Endodermal cell (in vitro differentiated cells): ENCODE results near the gene PRR14L. TPM values are rescaled to one million over a fixed set of nuclear protein-coding genes. Genes with fewer than 3 reads are reported as not detected.

Experiments
- DNase-seq: peaks from one replicate; pipeline ENCODE4 v3.0.0-alpha.2; 2017
- H3K27ac ChIP-seq: 2 replicates; pipeline ENCODE4 v1.5.1; 2013; ENCODE audit warnings: mild to moderate bottlenecking, low read depth, low read length, moderate library complexity
- H3K27me3 ChIP-seq: 2 replicates; pipeline ENCODE4 v1.6.1; 2013; ENCODE audit warnings: mild to moderate bottlenecking, low read length, moderate library complexity; ENCODE audit not compliant: insufficient read depth, control insufficient read depth, poor library complexity, severe bottlenecking
- H3K36me3 ChIP-seq: 2 replicates; pipeline ENCODE4 v1.7.0; 2013; ENCODE audit warnings: mild to moderate bottlenecking, low read length, moderate library complexity; ENCODE audit not compliant: control insufficient read depth, insufficient read depth
- H3K4me1 ChIP-seq: one replicate; pipeline ENCODE4 v1.7.0; 2013; ENCODE audit warnings: low read length; ENCODE audit not compliant: control insufficient read depth, insufficient read depth
- H3K4me3 ChIP-seq: 2 replicates; pipeline ENCODE4 v1.5.1; 2013; ENCODE audit warnings: mild to moderate bottlenecking, low read length, moderate library complexity
- H3K9ac ChIP-seq: 2 replicates; pipeline ENCODE4 v1.6.1; 2013; ENCODE audit warnings: mild to moderate bottlenecking, low read length, moderate library complexity; ENCODE audit not compliant: poor library complexity, severe bottlenecking; ENCODE audit errors: extremely low read depth
- H3K9me3 ChIP-seq: 2 replicates; pipeline ENCODE4 v1.6.1; 2013; ENCODE audit warnings: mild to moderate bottlenecking, low read length, moderate library complexity; ENCODE audit not compliant: control insufficient read depth
- H3K27ac Mint-ChIP-seq: 2 replicates; pipeline ENCODE4 v1.8.0; 2020; ENCODE audit warnings: mixed read lengths
- H3K27me3 Mint-ChIP-seq: 2 replicates; pipeline ENCODE4 v1.8.0; 2021; ENCODE audit warnings: mild to moderate bottlenecking, mixed read lengths; ENCODE audit not compliant: insufficient read depth
- H3K36me3 Mint-ChIP-seq: 2 replicates; pipeline ENCODE4 v1.8.0; 2020; ENCODE audit warnings: low read depth, mixed read lengths
- H3K4me1 Mint-ChIP-seq: 2 replicates; pipeline ENCODE4 v1.8.0; 2020; ENCODE audit warnings: mixed read lengths
- H3K4me3 Mint-ChIP-seq: 2 replicates; pipeline ENCODE4 v1.8.0; 2020; ENCODE audit warnings: mild to moderate bottlenecking, moderate library complexity, mixed read lengths
- H3K9me3 Mint-ChIP-seq: 2 replicates; pipeline ENCODE4 v1.8.0; 2020; ENCODE audit warnings: mild to moderate bottlenecking, mixed read lengths
- CTCF ChIP-seq: fragments of 200-600 bp; sonication (generic); conservative IDR thresholded peaks from 2 replicates; pipeline ENCODE4 v1.5.0; 2021; ENCODE audit warnings: antibody characterized with exemption, mild to moderate bottlenecking
- WGBS, 2 experiments: methylation state at CpG; one replicate each; pipeline versions ENCODE4 v1.1.5 to v1.1.7; 2013; ENCODE audit warnings: missing lambda C conversion rate in 2 of 2, mixed read lengths in 1 of 2; ENCODE audit not compliant: insufficient coverage in 1 of 2, insufficient read length in 1 of 2; 5-methylcytosine and 5-hydroxymethylcytosine counted together
- total RNA-seq, 2 donors: library from RNA; stranded (reverse); fragmentation: NEBNext Ultra II Directional in 1 of 2; extraction: Animal tissue kit (Norgen Biotek cat#: 25700) in 1 of 2; gene quantifications; 2 replicates in 1 of 2; 3 replicates in 1 of 2; pipeline ENCODE4 v1.2.1, GENCODE V29; 2021

The PRR14L gene
- total RNA-seq, 2 donors from 2014 or later = 105 to 131 TPM

GRCh38 chr22:31652911-31653684 is 96.8 kb downstream of the PRR14L start:
- Histone ChIP-seq H3K36me3 (peaks cover 18% of the 10 kb centered on the region), H3K27me3 (no peaks in the 10 kb centered on the region), H3K4me3 (no peak overlapping the region), H3K9me3 (no peaks in the 10 kb centered on the region), H3K9ac (no peak overlapping the region), H3K4me1 (no peaks in the 10 kb centered on the region), H3K27ac (no peak overlapping the region)
- 79 to 90% methylated on average over 4 to 9 of the region's 9 CpGs for WGBS, 2 experiments
- no peaks in the 10 kb centered on the region for H3K4me1 Mint-ChIP-seq
- no peak for TF ChIP-seq CTCF
- H3K9me3 Mint-ChIP-seq = no peaks in the 10 kb centered on the region
- no peak overlapping the region for H3K27ac Mint-ChIP-seq
- H3K4me3 Mint-ChIP-seq = no peak overlapping the region
- no peaks in the 10 kb centered on the region for H3K27me3 Mint-ChIP-seq
- no peak for DNase-seq
- H3K36me3 Mint-ChIP-seq = peaks cover 25% of the 10 kb centered on the region

- no peaks in the 10 kb centered on the region for H3K9me3 ChIP-seq
- no peak overlapping the region for H3K4me3 ChIP-seq
- H3K36me3 ChIP-seq = peaks cover 25% of the 10 kb centered on the region
- no peaks in the 10 kb centered on the region for H3K4me1 ChIP-seq
- WGBS, 2 experiments = 87 to 99% methylated on average over 7 to 8 of the region's 9 CpGs
- H3K36me3 Mint-ChIP-seq = peaks cover 31% of the 10 kb centered on the region
- no peaks in the 10 kb centered on the region for H3K27me3 Mint-ChIP-seq
- no peaks in the 10 kb centered on the region for H3K9me3 Mint-ChIP-seq
- no peak overlapping the region for H3K4me3 Mint-ChIP-seq
- H3K27me3 ChIP-seq = no peaks in the 10 kb centered on the region
- H3K27ac ChIP-seq = no peak overlapping the region
- TF ChIP-seq CTCF = no peak
- H3K27ac Mint-ChIP-seq = peak overlapping the region; percentile 21
- peaks cover 2% of the 10 kb centered on the region for H3K4me1 Mint-ChIP-seq
- H3K9ac ChIP-seq = no peak overlapping the region
- no peak for DNase-seq
These were observed 97.8 kb downstream of the PRR14L start for GRCh38 chr22:31652088-31652487.

- no peaks in the 10 kb centered on the region for H3K27me3 Mint-ChIP-seq
- H3K27ac Mint-ChIP-seq = no peak overlapping the region
- Histone ChIP-seq H3K36me3 (peaks cover 29% of the 10 kb centered on the region), H3K9me3 (no peaks in the 10 kb centered on the region), H3K4me3 (no peak overlapping the region), H3K27ac (no peak overlapping the region), H3K27me3 (no peaks in the 10 kb centered on the region), H3K9ac (no peak overlapping the region), H3K4me1 (no peaks in the 10 kb centered on the region)
- no peak for TF ChIP-seq CTCF
- no peak overlapping the region for H3K4me3 Mint-ChIP-seq
- no peaks in the 10 kb centered on the region for H3K9me3 Mint-ChIP-seq
- 95 to 97% methylated on average over 3 to 4 of the region's 4 CpGs for WGBS, 2 experiments
- H3K4me1 Mint-ChIP-seq = peaks cover 6% of the 10 kb centered on the region
- DNase-seq = no peak
- H3K36me3 Mint-ChIP-seq = peaks cover 34% of the 10 kb centered on the region
These were observed 98.3 kb downstream of the PRR14L start for GRCh38 chr22:31651664-31652063.
